Bladder microvascular endothelial cell (primary cell): ENCODE results near the gene TREML4. TPM values are rescaled to one million over a fixed set of nuclear protein-coding genes. Genes with fewer than 3 reads are reported as not detected.

Experiments
- total RNA-seq: library from RNA; depleted of rRNA; stranded (reverse); fragments of >200 nt; gene quantifications from 2 replicates; pipeline ENCODE4 v1.2.3, GENCODE V29; 2014

The TREML4 gene, protein sequence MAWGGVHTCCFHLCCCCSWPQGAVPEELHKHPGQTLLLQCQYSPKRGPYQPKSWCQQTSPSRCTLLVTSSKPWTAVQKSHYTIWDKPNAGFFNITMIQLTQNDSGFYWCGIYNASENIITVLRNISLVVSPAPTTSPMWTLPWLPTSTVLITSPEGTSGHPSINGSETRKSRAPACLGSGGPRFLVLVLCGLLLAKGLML
- total RNA-seq = not detected in 2 replicates

DNA sequence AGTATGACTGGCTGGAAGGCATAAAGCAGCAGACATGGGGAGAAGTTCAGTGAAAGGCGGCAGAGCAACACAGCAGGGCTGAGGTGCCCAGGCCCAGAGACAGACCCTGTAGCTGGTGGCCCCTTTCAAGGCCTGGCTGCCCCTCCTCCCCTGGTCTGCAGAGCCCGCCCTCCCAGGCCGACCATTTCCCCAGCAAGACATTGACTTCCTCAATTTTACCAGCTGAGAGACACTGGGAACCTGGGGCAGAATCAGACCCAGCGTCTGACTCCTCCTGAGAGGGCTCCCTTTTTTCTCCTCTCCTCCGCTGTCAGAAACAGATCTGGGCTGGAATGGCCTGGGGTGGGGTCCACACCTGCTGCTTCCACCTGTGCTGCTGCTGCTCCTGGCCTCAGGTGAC, at the start of gene TREML4:
TSS of gene TREML4 (plus strand) at position 254 of the 400 bp plus-strand sequence. CDS start at position 333, 79 bp downstream.

DNA sequence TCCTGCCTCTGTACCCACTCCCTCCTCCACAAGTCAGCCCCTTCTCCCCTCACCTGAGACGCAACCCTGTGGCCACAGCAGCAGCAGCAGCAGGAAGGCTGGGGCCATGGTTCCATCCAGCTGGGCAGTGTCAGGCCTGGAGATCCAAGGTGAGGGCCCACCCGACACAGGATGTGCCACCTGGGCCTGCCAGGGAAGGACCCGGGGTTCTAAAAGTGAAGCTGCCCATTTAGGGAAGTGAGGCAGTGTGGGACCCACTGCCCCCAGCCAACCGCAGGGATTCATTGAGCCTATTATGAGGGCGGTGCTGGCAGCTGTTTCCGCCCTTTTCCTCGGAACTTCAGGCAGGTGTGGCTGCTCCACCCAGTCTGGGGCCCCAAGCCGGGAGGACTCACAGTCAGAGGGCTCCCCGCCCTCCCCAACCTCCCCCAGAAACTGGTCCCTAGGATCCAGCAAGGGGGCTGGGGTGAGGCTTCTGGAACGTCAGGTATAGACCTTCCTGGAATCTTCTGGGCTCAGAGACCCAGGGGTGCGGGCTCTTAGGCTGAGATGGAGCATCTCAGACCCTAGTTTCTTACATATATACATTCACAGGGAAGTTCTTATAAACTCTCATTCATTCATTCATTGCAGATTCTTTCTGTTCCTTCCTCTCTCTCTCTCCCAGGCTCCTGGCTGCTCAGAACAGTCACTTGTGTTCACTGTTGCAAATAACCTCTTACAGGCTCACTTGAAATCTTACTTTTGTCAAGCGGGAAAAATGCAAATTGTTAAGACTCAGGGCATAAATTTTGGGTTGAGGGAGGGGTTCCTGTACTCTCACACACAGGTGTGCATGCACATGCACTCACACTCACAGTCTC, 27.0 kb upstream of the TREML4 start, which contains the start of gene TREML2:
TSS of gene TREML2 (minus strand) at position 249 of the 863 bp plus-strand sequence. CDS start at position 108, 141 bp downstream.

DNA sequence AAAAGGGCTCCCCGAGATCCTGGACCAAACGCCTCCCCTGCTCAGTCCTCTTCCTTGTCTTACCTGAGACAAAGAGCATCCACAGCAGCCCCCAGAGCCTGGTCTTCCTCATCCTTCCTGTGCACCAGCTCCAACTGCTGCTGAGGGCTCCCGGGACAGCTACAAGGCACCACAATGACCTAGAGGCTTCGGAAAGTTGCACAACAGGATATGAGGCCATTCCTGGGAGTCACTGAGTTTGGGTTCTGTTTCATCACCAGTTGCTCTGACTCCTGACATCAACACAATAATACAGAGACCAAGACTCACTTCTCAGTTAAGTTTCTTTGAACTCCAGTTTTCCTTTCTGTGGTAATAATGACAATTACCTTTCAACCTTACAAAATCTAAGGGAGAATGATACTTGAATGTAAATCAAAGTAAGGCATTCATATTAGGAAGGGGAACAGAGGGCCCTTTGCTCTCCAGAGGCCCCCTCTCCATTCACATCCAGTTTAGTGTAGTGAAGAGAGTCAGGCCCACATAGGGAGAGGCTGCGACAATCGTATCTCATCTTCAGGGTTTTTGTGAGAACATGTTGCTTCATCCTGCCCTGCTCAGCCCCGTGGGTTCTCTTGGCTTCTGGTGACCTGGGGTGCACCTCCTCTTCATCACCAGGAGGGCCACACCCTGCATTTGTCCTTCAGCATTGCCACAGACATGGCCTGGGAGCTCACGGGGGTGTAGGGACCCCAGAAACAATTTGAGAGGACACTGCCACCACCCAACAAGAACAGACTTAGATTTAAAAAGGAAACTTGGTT, 58.6 kb downstream of the TREML4 start, which contains the start of gene TREM1:
TSS of gene TREM1 (minus strand) at position 139 of the 803 bp plus-strand sequence. CDS start at position 112, 27 bp downstream.

Other genes with a start within 250 kb of the TREML4 start
- gene UNC5CL, start 189.1 kb upstream of the TREML4 start, total RNA-seq = under 0.01 and 0.06 TPM in 2 replicates
- gene TSPO2, start 185.9 kb upstream of the TREML4 start, total RNA-seq = not detected in 2 replicates
- not detected in 2 replicates for gene APOBEC2, start 175.1 kb upstream of the TREML4 start, total RNA-seq
- gene OARD1, start 156.0 kb upstream of the TREML4 start, total RNA-seq = 7.0 and 12.4 TPM in 2 replicates
- 9.6 and 29.5 TPM in 2 replicates for gene NFYA, start 155.4 kb upstream of the TREML4 start, total RNA-seq
- gene TREML1, start 74.0 kb upstream of the TREML4 start, total RNA-seq = not detected in 2 replicates
- not detected in 2 replicates for gene TREM2, start 65.2 kb upstream of the TREML4 start, total RNA-seq
- gene TREML2, start 27.2 kb upstream of the TREML4 start, total RNA-seq = not detected in 2 replicates
- gene TREM1, start 58.3 kb downstream of the TREML4 start, total RNA-seq = not detected in 2 replicates
- gene NCR2, start 107.3 kb downstream of the TREML4 start, total RNA-seq = not detected in 2 replicates